H1 (cell line): ENCODE data around the gene KRT1. TPM values are rescaled to one million over a fixed set of nuclear protein-coding genes. Genes with fewer than 3 reads are reported as not detected.

Source experiments
- FOSL1 ChIP-seq: IDR thresholded peaks from 2 replicates; pipeline ENCODE4 v1.6.1; 2011; ENCODE audit warnings: mild to moderate bottlenecking, low read depth, low read length, moderate library complexity; ENCODE audit not compliant: insufficient read depth
- JUN ChIP-seq: IDR thresholded peaks from 2 replicates; pipeline ENCODE4 v1.6.1; 2011; ENCODE audit warnings: low read depth, mild to moderate bottlenecking, improper control_type of control experiment, low read length
- SIN3A ChIP-seq, 2 experiments: IDR thresholded peaks in 1 of 2; conservative IDR thresholded peaks in 1 of 2; 2 replicates each; pipeline ENCODE4 v1.6.1; 2011 to 2012; ENCODE audit warnings: low read length in 2 of 2, improper control_type of control experiment in 1 of 2, low read depth in 1 of 2, mild to moderate bottlenecking in 1 of 2
- polyA plus RNA-seq, 7 experiments: library from polyadenylated mRNA; depleted of rRNA in 3 of 7; stranded (reverse) in 5 of 7; unstranded in 2 of 7; fragments of >200 nt in 5 of 7; fragments of 200-250 nt in 2 of 7; gene quantifications; 1 replicate in 5 of 7; 2 replicates in 1 of 7; 4 replicates in 1 of 7; pipeline versions ENCODE4 v1.2.1 to v1.2.3, GENCODE V29; 2011 to 2013; ENCODE audit warnings: missing spikeins in 2 of 7, mixed read lengths in 2 of 7
- total RNA-seq: library from RNA; stranded (reverse); fragmentation: NEBNext Ultra II Directional; extraction: Animal tissue kit (Norgen Biotek cat#: 25700); gene quantifications from 2 replicates; pipeline ENCODE4 v1.2.1, GENCODE V29; 2021

KRT1 gene
- total and polyA plus RNA-seq, 2 of the 8 experiments (the other 6 are each of a cell fraction or from before 2014, with no cell fraction given): not detected

DNA sequence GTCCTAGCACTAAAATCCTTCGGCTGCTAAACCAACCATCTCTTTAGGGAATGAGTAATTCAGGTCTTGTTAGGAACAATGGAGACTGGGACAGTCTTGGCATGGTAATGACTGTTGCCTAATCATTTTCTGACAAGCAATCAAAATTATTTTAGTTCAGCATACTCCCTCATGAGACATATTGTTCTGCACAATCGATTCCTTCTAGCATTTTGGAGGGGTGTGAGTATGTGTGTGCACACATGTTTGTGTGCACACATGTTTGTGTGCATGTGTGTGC is 2.1 kb upstream of the KRT1 start (continued):
- TF ChIP-seq SIN3A (conservative IDR thresholded peaks at IDR 0.05 in 1 of 2, IDR thresholded peaks at IDR 0.05 in 1 of 2; ENCODE audit: low read depth in 1 of 2, low read length in 2 of 2): no peak
- TF ChIP-seq JUN: no peak
- TF ChIP-seq FOSL1: no peak
- TF ChIP-seq, all 59 proteins: peak for 0
